HepG2 (cell line): ENCODE measurements around the gene CATSPERD. TPM values are rescaled to one million over a fixed set of nuclear protein-coding genes. Genes with fewer than 3 reads are reported as not detected.

Experiments
- IKZF4 ChIP-seq: sonication (generic); formaldehyde crosslinking; IDR thresholded peaks from 2 replicates; pipeline ENCODE4 v1.5.1; 2020; ENCODE audit warnings: borderline replicate concordance, mild to moderate bottlenecking, low read depth, missing genetic modification reagents; ENCODE audit errors: not compliant biosample characterization
- NR3C1 ChIP-seq: sonication (generic); formaldehyde crosslinking; IDR thresholded peaks from 2 replicates; pipeline ENCODE4 v1.4.0; 2020; ENCODE audit warnings: missing genetic modification reagents
- REPIN1 ChIP-seq: sonication (generic); formaldehyde crosslinking; IDR thresholded peaks from 2 replicates; pipeline ENCODE4 v1.8.0; 2022; ENCODE audit warnings: missing genetic modification reagents, low read depth, mild to moderate bottlenecking, borderline replicate concordance
- ZBTB3 ChIP-seq: sonication (generic); formaldehyde crosslinking; IDR thresholded peaks from 2 replicates; pipeline ENCODE4 v1.4.0; 2020; ENCODE audit warnings: low read depth, mild to moderate bottlenecking, moderate library complexity, missing genetic modification reagents, borderline replicate concordance
- ZFP37 ChIP-seq: sonication (generic); formaldehyde crosslinking; IDR thresholded peaks from 2 replicates; pipeline ENCODE4 v1.4.0; 2020; ENCODE audit warnings: missing genetic modification reagents, borderline replicate concordance
- ZNF234 ChIP-seq: sonication (generic); formaldehyde crosslinking; conservative IDR thresholded peaks from 2 replicates; pipeline ENCODE4 v1.5.1; 2020; ENCODE audit warnings: mild to moderate bottlenecking, missing genetic modification reagents
- ZNF382 ChIP-seq: sonication (generic); formaldehyde crosslinking; IDR thresholded peaks from 2 replicates; pipeline ENCODE4 v1.5.0; 2020; ENCODE audit warnings: missing genetic modification reagents, mild to moderate bottlenecking, borderline replicate concordance
- ZXDC ChIP-seq: sonication (generic); formaldehyde crosslinking; IDR thresholded peaks from 2 replicates; pipeline ENCODE4 v1.5.0; 2020; ENCODE audit warnings: mild to moderate bottlenecking, missing genetic modification reagents
- polyA plus RNA-seq, 8 experiments: library from polyadenylated mRNA; depleted of rRNA in 3 of 8; stranded (reverse) in 7 of 8; unstranded in 1 of 8; fragments of >200 nt; fragmentation: Illumina TruSeq in 4 of 8; extraction: Trizol in 4 of 8; gene quantifications; 2 replicates each; pipeline versions ENCODE4 v1.2.1 to v1.2.3, GENCODE V29; 2011 to 2016; ENCODE audit warnings: low read depth in 4 of 8, missing spikeins in 1 of 8, mixed read lengths in 1 of 8; ENCODE audit not compliant: insufficient read depth in 1 of 8
- total RNA-seq, 5 experiments: library from RNA; depleted of rRNA; stranded (reverse); fragments of >200 nt; fragmentation: Illumina TruSeq; extraction: Trizol; gene quantifications; 2 replicates each; pipeline ENCODE4 v1.2.3, GENCODE V29; 2016; ENCODE audit warnings: low read depth in 1 of 5
- TF ChIP-seq, protein P1 (sequence below): sonication (generic); formaldehyde crosslinking; IDR thresholded peaks from 2 replicates; pipeline ENCODE4 v1.4.0; 2020; ENCODE audit warnings: missing genetic modification reagents, borderline replicate concordance
- TF ChIP-seq, protein P2 (sequence below), 2 experiments: fragments of 450-650 bp in 1 of 2; sonication (generic) in 1 of 2; formaldehyde crosslinking; IDR thresholded peaks; 2 replicates each; pipeline versions ENCODE4 v1.5.0 to v1.8.0; 2020 to 2022; ENCODE audit warnings: mild to moderate bottlenecking in 1 of 2, missing genetic modification reagents in 1 of 2
- TF ChIP-seq, protein P3 (sequence below): sonication (generic); formaldehyde crosslinking; IDR thresholded peaks from 2 replicates; pipeline ENCODE4 v1.9.0; 2022; ENCODE audit warnings: low read depth, missing genetic modification reagents
- TF ChIP-seq, protein P4 (sequence below): sonication (generic); formaldehyde crosslinking; IDR thresholded peaks from 2 replicates; pipeline ENCODE4 v1.5.1; 2020; ENCODE audit warnings: mild to moderate bottlenecking, missing genetic modification reagents, moderate library complexity

CATSPERD gene
- total and polyA plus RNA-seq, 2 of the 13 experiments (the other 11 are each of a cell fraction or from before 2014, with no cell fraction given): 0.04 TPM; not detected in 1

- TF ChIP-seq, protein P1, sequence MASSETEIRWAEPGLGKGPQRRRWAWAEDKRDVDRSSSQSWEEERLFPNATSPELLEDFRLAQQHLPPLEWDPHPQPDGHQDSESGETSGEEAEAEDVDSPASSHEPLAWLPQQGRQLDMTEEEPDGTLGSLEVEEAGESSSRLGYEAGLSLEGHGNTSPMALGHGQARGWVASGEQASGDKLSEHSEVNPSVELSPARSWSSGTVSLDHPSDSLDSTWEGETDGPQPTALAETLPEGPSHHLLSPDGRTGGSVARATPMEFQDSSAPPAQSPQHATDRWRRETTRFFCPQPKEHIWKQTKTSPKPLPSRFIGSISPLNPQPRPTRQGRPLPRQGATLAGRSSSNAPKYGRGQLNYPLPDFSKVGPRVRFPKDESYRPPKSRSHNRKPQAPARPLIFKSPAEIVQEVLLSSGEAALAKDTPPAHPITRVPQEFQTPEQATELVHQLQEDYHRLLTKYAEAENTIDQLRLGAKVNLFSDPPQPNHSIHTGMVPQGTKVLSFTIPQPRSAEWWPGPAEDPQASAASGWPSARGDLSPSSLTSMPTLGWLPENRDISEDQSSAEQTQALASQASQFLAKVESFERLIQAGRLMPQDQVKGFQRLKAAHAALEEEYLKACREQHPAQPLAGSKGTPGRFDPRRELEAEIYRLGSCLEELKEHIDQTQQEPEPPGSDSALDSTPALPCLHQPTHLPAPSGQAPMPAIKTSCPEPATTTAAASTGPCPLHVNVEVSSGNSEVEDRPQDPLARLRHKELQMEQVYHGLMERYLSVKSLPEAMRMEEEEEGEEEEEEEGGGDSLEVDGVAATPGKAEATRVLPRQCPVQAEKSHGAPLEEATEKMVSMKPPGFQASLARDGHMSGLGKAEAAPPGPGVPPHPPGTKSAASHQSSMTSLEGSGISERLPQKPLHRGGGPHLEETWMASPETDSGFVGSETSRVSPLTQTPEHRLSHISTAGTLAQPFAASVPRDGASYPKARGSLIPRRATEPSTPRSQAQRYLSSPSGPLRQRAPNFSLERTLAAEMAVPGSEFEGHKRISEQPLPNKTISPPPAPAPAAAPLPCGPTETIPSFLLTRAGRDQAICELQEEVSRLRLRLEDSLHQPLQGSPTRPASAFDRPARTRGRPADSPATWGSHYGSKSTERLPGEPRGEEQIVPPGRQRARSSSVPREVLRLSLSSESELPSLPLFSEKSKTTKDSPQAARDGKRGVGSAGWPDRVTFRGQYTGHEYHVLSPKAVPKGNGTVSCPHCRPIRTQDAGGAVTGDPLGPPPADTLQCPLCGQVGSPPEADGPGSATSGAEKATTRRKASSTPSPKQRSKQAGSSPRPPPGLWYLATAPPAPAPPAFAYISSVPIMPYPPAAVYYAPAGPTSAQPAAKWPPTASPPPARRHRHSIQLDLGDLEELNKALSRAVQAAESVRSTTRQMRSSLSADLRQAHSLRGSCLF (CRISPR knock-in tag): no peak
- TF ChIP-seq, protein P2, sequence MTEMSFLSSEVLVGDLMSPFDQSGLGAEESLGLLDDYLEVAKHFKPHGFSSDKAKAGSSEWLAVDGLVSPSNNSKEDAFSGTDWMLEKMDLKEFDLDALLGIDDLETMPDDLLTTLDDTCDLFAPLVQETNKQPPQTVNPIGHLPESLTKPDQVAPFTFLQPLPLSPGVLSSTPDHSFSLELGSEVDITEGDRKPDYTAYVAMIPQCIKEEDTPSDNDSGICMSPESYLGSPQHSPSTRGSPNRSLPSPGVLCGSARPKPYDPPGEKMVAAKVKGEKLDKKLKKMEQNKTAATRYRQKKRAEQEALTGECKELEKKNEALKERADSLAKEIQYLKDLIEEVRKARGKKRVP (CRISPR knock-in tag; IDR thresholded peaks at IDR 0.05): peak in 1 of 2 experiments; percentile 75; a peak in 2 of 4 replicates
- TF ChIP-seq NR3C1 (CRISPR knock-in tag): no peak
- TF ChIP-seq, protein P3, sequence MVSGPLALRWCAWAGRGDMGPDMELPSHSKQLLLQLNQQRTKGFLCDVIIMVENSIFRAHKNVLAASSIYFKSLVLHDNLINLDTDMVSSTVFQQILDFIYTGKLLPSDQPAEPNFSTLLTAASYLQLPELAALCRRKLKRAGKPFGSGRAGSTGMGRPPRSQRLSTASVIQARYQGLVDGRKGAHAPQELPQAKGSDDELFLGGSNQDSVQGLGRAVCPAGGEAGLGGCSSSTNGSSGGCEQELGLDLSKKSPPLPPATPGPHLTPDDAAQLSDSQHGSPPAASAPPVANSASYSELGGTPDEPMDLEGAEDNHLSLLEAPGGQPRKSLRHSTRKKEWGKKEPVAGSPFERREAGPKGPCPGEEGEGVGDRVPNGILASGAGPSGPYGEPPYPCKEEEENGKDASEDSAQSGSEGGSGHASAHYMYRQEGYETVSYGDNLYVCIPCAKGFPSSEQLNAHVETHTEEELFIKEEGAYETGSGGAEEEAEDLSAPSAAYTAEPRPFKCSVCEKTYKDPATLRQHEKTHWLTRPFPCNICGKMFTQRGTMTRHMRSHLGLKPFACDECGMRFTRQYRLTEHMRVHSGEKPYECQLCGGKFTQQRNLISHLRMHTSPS (CRISPR knock-in tag): peak; percentile 57; the same call in 1 of the 2 replicates
- TF ChIP-seq ZFP37 (CRISPR knock-in tag): no peak
- peak; percentile 88 for TF ChIP-seq IKZF4 (CRISPR knock-in tag)
- no peak for TF ChIP-seq ZXDC (CRISPR knock-in tag)
- TF ChIP-seq, protein P4, sequence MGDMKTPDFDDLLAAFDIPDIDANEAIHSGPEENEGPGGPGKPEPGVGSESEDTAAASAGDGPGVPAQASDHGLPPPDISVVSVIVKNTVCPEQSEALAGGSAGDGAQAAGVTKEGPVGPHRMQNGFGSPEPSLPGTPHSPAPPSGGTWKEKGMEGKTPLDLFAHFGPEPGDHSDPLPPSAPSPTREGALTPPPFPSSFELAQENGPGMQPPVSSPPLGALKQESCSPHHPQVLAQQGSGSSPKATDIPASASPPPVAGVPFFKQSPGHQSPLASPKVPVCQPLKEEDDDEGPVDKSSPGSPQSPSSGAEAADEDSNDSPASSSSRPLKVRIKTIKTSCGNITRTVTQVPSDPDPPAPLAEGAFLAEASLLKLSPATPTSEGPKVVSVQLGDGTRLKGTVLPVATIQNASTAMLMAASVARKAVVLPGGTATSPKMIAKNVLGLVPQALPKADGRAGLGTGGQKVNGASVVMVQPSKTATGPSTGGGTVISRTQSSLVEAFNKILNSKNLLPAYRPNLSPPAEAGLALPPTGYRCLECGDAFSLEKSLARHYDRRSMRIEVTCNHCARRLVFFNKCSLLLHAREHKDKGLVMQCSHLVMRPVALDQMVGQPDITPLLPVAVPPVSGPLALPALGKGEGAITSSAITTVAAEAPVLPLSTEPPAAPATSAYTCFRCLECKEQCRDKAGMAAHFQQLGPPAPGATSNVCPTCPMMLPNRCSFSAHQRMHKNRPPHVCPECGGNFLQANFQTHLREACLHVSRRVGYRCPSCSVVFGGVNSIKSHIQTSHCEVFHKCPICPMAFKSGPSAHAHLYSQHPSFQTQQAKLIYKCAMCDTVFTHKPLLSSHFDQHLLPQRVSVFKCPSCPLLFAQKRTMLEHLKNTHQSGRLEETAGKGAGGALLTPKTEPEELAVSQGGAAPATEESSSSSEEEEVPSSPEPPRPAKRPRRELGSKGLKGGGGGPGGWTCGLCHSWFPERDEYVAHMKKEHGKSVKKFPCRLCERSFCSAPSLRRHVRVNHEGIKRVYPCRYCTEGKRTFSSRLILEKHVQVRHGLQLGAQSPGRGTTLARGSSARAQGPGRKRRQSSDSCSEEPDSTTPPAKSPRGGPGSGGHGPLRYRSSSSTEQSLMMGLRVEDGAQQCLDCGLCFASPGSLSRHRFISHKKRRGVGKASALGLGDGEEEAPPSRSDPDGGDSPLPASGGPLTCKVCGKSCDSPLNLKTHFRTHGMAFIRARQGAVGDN: peak; percentile 95
- TF ChIP-seq ZNF234 (CRISPR knock-in tag): no peak
- TF ChIP-seq REPIN1 (CRISPR knock-in tag): peak; percentile 92
- TF ChIP-seq ZBTB3 (CRISPR knock-in tag): peak; percentile 56; the same call in 1 of the 2 replicates
- no peak for TF ChIP-seq ZNF382 (CRISPR knock-in tag)
Observed at GRCh38 chr19:5827891-5828660, 107.6 kb downstream of the CATSPERD start (continued).
